ENCODE measurements around the gene WDR44.
"Not testable (repeated sequence)": the region's sequence is repeated elsewhere in the genome, so short reads cannot be mapped to it uniquely, and the experiment has no call there.

WDR44 gene

GRCh38 chrX:118480172-118480571 is 134.3 kb downstream of the WDR44 start:
- DNase-seq (ENCODE audit: low spot score) = no peak

- DNase-seq (ENCODE audit: low spot score) = not testable (repeated sequence)
Measured at GRCh38 chrX:118482384-118482783, 136.5 kb downstream of the WDR44 start.

- DNase-seq (ENCODE audit: low spot score) = no peak
Measured at GRCh38 chrX:118484216-118484903, 138.5 kb downstream of the WDR44 start.

- DNase-seq (ENCODE audit: low spot score) = not testable (repeated sequence)
Measured at GRCh38 chrX:118486693-118487092, 140.8 kb downstream of the WDR44 start.

- no peak for DNase-seq (ENCODE audit: low spot score)
Measured at GRCh38 chrX:118493016-118493415, 147.1 kb downstream of the WDR44 start.

GRCh38 chrX:118493653-118494297 is 147.9 kb downstream of the WDR44 start:
- DNase-seq (ENCODE audit: low spot score) = no peak

- DNase-seq (ENCODE audit: low spot score) = peak; percentile 37
Measured at GRCh38 chrX:118495061-118495921, 149.4 kb downstream of the WDR44 start, which contains the start of gene DOCK11. Gene DOCK11 (plus strand): TSS chrX:118495815. CDS start chrX:118495972, 157 bp downstream.

- no peak for DNase-seq (ENCODE audit: low spot score)
Measured at GRCh38 chrX:118495958-118496762, 150.3 kb downstream of the WDR44 start.

- DNase-seq (ENCODE audit: low spot score) = no peak
Measured at GRCh38 chrX:118496763-118497079, 150.8 kb downstream of the WDR44 start.

- no peak for DNase-seq (ENCODE audit: low spot score)
Measured at GRCh38 chrX:118497180-118497818, 151.4 kb downstream of the WDR44 start.

- DNase-seq (ENCODE audit: low spot score) = no peak
Measured at GRCh38 chrX:118498351-118498750, 152.4 kb downstream of the WDR44 start.

- no peak for DNase-seq (ENCODE audit: low spot score)
Measured at GRCh38 chrX:118498755-118499154, 152.8 kb downstream of the WDR44 start.

GRCh38 chrX:118499295-118499694 is 153.4 kb downstream of the WDR44 start:
- DNase-seq (ENCODE audit: low spot score) = no peak
